Dedifferentiated amniotic fluid mesenchymal stem cell (primary cell): ENCODE results near the gene THSD4.

ENCODE experiments used
- DNase-seq: peaks from one replicate; pipeline ENCODE4 v3.0.0-alpha.2; 2016; ENCODE audit errors: extremely low spot score

THSD4 gene

GRCh38 chr15:71541746-71542145 is 426.5 kb downstream of the THSD4 start:
- DNase-seq = no peak

- DNase-seq = no peak
These were observed 427.6 kb downstream of the THSD4 start for GRCh38 chr15:71542836-71543235.

- no peak for DNase-seq
These were observed 428.1 kb downstream of the THSD4 start for GRCh38 chr15:71543413-71543812.

GRCh38 chr15:71545223-71545760 is 430.0 kb downstream of the THSD4 start:
- DNase-seq = no peak

GRCh38 chr15:71545923-71546322 is 430.7 kb downstream of the THSD4 start:
- no peak for DNase-seq

- DNase-seq = no peak
These were observed 431.7 kb downstream of the THSD4 start for GRCh38 chr15:71547011-71547410.

GRCh38 chr15:71548401-71548807 is 433.1 kb downstream of the THSD4 start:
- no peak for DNase-seq

GRCh38 chr15:71549091-71549490 is 433.8 kb downstream of the THSD4 start:
- DNase-seq = no peak

- no peak for DNase-seq
These were observed 434.4 kb downstream of the THSD4 start for GRCh38 chr15:71549697-71550096.

GRCh38 chr15:71551566-71551965 is 436.3 kb downstream of the THSD4 start:
- no peak for DNase-seq

- no peak for DNase-seq
These were observed 443.8 kb downstream of the THSD4 start for GRCh38 chr15:71559098-71559497.

- DNase-seq = no peak
These were observed 444.3 kb downstream of the THSD4 start for GRCh38 chr15:71559616-71560015.

GRCh38 chr15:71562251-71562650 is 447.0 kb downstream of the THSD4 start:
- no peak for DNase-seq

GRCh38 chr15:71564217-71564616 is 448.9 kb downstream of the THSD4 start:
- no peak for DNase-seq

- DNase-seq = no peak
These were observed 449.7 kb downstream of the THSD4 start for GRCh38 chr15:71565006-71565405.

- no peak for DNase-seq
These were observed 450.4 kb downstream of the THSD4 start for GRCh38 chr15:71565631-71566160.

GRCh38 chr15:71566226-71566625 is 451.0 kb downstream of the THSD4 start:
- DNase-seq = no peak

GRCh38 chr15:71567173-71567572 is 451.9 kb downstream of the THSD4 start:
- no peak for DNase-seq

GRCh38 chr15:71568227-71568626 is 453.0 kb downstream of the THSD4 start:
- no peak for DNase-seq

- DNase-seq = no peak
These were observed 455.5 kb downstream of the THSD4 start for GRCh38 chr15:71570736-71571135.

- DNase-seq = no peak
These were observed 456.4 kb downstream of the THSD4 start for GRCh38 chr15:71571641-71572040.

- no peak for DNase-seq
These were observed 457.3 kb downstream of the THSD4 start for GRCh38 chr15:71572452-71573053.

- DNase-seq = no peak
These were observed 458.3 kb downstream of the THSD4 start for GRCh38 chr15:71573599-71573998.
